RWPE1 (cell line): Measurements from ENCODE around the gene TMEM108.

Experiments
- CTCF ChIA-PET: fragments of 350-600 bp; sonication (Branson Sonifier 250); formaldehyde crosslinking; extraction: SDS; loops from one replicate; lab custom pipeline; 2021; lab: Yijun Ruan, JAX
- POLR2A ChIA-PET: fragments of 400-600 bp; formaldehyde crosslinking; extraction: SDS; loops from one replicate; lab custom pipeline; 2020; ENCODE audit warnings: antibody characterized with exemption; ENCODE audit not compliant: low non-redundant PET; lab: Yijun Ruan, JAX
- DNase-seq: peaks from one replicate; pipeline ENCODE4 v3.0.0; 2012; ENCODE audit warnings: low spot score
- H3K27ac ChIP-seq: fragments of 450-650 bp; 2 replicates; pipeline ENCODE4 v1.5.1; 2017
- TF ChIP-seq, protein P1 (sequence below): fragments of 450-650 bp; conservative IDR thresholded peaks from 2 replicates; pipeline ENCODE4 v1.5.1; 2017; ENCODE audit warnings: low read depth, mild to moderate bottlenecking

Gene TMEM108

DNA sequence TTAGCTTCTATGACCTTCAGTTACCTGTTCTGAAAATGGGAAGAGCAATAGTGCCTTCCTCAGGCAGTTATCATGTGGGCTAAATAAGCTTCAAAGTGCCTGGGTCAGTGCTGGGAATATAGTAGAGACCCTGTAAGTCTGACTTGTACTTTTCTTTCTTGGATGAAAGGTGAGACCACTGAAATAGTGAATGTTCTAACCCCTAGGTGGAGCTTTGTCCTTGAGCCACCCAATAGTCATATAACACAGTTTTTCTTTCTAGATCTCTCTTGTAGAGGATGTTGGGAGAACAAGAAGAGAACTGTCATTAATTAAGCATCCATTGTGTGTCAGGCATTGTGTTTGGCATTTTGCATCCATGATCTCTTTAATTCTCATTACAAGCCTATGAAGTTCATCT is 348.7 kb downstream of the TMEM108 start:
- TF ChIP-seq, protein P1, sequence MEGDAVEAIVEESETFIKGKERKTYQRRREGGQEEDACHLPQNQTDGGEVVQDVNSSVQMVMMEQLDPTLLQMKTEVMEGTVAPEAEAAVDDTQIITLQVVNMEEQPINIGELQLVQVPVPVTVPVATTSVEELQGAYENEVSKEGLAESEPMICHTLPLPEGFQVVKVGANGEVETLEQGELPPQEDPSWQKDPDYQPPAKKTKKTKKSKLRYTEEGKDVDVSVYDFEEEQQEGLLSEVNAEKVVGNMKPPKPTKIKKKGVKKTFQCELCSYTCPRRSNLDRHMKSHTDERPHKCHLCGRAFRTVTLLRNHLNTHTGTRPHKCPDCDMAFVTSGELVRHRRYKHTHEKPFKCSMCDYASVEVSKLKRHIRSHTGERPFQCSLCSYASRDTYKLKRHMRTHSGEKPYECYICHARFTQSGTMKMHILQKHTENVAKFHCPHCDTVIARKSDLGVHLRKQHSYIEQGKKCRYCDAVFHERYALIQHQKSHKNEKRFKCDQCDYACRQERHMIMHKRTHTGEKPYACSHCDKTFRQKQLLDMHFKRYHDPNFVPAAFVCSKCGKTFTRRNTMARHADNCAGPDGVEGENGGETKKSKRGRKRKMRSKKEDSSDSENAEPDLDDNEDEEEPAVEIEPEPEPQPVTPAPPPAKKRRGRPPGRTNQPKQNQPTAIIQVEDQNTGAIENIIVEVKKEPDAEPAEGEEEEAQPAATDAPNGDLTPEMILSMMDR, result no peak
- ChIA-PET POLR2A (no interaction called here), CTCF (interaction anchor here (0.6 to 0.7 kb wide), 2 partner anchors 140 to 1304 kb away, joined by 3 to 4 read pairs; no protein-coding TSS in a partner anchor)
- no peak overlapping the region for H3K27ac ChIP-seq
- DNase-seq, result no peak

DNA sequence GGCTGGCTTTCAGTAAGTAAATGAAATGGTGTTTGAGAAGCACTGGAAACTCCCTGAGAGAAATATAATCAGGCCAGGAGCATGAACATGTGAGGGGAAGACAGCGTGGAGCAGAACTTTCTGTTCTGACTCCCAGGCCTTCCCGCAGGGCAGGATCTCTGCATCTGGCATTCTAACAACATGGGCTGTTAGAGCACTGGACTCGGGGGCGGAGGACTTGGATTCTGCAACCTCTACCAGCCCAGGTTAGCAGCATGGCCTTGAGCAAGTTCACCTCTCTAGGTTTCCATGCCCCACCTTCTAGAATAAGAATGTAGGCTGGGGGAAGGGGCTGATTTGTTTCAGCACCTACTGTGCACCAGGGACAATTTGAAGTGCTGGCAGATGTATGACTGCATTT is 349.1 kb downstream of the TMEM108 start:
- H3K27ac ChIP-seq, result no peak overlapping the region
- DNase-seq, result no peak
- POLR2A ChIA-PET, result no interaction called here
- CTCF ChIA-PET, result interaction anchor here (0.6 kb wide), 1 partner anchor 1305 kb away, joined by 4 read pairs; no protein-coding TSS in a partner anchor
- TF ChIP-seq, protein P1, result no peak

DNA sequence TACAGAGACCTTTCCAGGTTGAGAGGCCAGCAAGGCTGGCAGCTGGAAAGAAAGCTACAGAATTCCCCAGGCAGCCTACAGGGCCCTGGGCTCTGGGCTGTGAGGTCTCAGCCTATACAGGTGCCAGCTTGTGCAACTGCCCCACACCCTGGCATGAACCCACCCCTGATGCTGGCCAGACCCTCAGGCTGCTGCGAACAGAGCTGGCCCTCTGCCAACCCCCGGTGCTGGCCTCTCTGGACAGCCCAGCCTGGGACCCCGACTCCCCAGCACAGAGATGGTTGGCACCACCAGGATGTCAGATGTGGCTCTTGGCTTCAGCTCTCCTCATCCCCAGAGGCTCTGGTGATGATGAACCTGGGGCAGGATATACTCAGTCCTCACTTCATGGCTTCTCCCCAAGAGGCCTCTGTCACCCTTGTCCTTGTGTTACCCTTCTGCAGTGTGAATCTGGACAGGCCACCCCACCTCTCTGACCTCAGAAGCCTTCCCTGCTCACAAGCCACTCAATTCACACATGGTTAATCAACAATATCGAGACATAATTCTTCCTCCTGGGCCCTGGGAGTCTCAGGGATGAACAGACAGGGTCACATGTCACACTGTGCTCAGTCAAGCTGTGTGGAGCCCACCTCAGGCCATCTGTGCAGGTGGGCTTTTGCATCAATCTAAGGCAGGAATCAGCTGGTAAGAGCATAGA is 350.7 kb downstream of the TMEM108 start:
- CTCF ChIA-PET, result interaction anchor here (0.8 kb wide), 1 partner anchor 347 kb away, joined by 4 read pairs; no protein-coding TSS in a partner anchor

DNA sequence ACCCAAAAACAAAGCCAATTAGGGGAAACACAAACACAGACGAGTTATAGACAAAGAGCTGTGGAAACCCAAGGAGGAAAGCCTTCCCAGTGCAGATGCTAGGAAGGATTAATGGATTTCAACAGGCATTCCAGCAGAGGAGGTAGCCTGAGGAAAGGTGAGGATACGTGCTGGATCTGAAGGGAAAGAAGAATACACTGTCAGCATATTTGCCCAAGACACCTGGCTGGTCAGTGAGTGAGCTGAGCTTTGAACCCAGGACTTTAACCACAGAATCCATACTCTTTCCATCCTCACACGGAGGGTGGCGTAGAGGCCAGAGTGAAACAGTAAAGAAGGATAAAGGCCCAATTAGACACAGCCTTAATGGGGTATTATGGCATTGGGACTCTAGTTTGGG is 352.5 kb downstream of the TMEM108 start:
- no peak for DNase-seq
- POLR2A ChIA-PET, result no interaction called here
- TF ChIP-seq, protein P1, result no peak
- CTCF ChIA-PET, result no interaction called here
- no peak overlapping the region for H3K27ac ChIP-seq

More for the DNA sequence above, 350.7 kb downstream of the TMEM108 start:
- POLR2A ChIA-PET, result no interaction called here
- TF ChIP-seq, protein P1, result no peak
- H3K27ac ChIP-seq, result no peak overlapping the region
- no peak for DNase-seq

DNA sequence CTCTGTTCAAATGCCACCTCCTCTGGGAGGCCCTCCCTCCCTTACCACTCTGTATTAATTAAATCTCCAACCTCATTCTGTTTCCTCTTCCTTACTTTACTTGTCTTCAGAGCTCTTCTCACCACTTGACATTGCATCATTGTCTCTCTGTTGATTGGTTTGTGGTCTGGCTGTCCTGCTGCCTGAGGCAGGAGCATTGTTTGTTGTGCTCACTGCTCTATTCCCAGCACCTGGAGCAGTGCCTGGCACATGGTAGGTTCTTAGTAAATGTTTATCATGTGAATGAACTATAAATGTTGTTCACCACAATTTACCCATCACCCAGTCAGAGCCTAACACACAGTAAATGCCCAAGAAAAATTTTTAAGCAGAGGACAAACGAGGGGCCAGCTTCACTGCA is 355.0 kb downstream of the TMEM108 start:
- H3K27ac ChIP-seq, result no peak overlapping the region
- POLR2A ChIA-PET, result no interaction called here
- CTCF ChIA-PET, result interaction anchor here (0.6 to 1.2 kb wide), 2 partner anchors 13 to 667 kb away, joined by 3 read pairs; no protein-coding TSS in a partner anchor
- TF ChIP-seq, protein P1, result no peak
- DNase-seq, result no peak

DNA sequence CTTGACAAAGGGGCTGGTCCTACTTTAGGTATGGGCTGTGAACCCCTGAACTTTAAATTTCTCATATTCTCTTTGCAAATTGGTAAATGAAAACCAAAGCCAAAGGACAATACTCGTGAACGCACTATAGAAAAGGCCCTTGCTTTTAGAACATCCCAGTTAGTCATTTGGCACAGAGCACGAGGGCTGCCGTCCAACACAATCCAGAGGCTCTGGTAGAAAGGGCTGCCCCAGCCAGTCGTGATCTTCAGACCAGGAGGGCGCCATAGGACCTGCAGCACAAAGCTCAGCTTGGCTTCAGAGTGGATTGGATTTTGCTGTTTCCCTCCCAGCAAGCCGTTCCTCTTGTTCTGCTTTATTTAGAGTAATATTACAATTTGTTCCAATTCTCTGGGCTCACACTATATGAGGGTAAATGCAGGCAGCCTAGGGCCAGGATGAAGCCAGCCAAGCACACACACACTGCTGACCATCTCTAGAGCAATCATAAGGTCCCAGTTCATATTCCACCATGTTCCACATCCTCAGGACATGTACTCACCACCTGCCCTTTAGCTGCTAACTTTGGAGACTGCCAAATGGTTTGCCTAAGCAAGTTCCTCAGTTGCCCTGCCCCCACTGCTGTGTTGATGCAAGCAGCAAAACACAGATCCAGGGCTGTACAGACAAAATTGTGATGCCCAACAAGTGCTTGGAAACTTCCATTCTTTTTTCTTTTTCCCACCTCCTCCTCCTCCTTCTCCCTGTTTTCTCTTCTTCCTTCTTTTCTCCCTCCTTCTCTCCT is 355.7 kb downstream of the TMEM108 start:
- ChIA-PET POLR2A (no interaction called here), CTCF (interaction anchor here (0.5 to 1.2 kb wide), 2 partner anchors 17 to 668 kb away, joined by 3 read pairs; no protein-coding TSS in a partner anchor)
- TF ChIP-seq, protein P1, result no peak
- H3K27ac ChIP-seq, result no peak overlapping the region
- no peak for DNase-seq
